ENCODE results near the gene UBE2O.

The UBE2O gene

GRCh38 chr17:76384987-76385891 is 67.7 kb downstream of the UBE2O start (continued):
- TF ChIP-seq ZNF239 (tag by site-specific recombination; IDR thresholded peaks at IDR 0.05) (no peak), REST (tag by site-specific recombination; IDR thresholded peaks at IDR 0.05) (no peak), ZNF354C (tag by site-specific recombination; IDR thresholded peaks at IDR 0.05; ENCODE audit: borderline replicate concordance, low read depth) (no peak), ZNF639 (tag by site-specific recombination; IDR thresholded peaks at IDR 0.05) (no peak), ZNF529 (tag by site-specific recombination; IDR thresholded peaks at IDR 0.05; ENCODE audit: insufficient replicate concordance) (no peak), ZNF2 (tag by site-specific recombination; IDR thresholded peaks at IDR 0.05) (no peak), ZNF146 (tag by site-specific recombination; IDR thresholded peaks at IDR 0.05) (no peak), ZNF169 (tag by site-specific recombination; IDR thresholded peaks at IDR 0.05) (no peak), CTCF (tag by site-specific recombination; IDR thresholded peaks at IDR 0.05) (no peak), ZNF548 (tag by site-specific recombination; IDR thresholded peaks at IDR 0.05) (no peak), ZNF549 (tag by site-specific recombination; IDR thresholded peaks at IDR 0.05) (no peak), ZNF221 (tag by site-specific recombination; IDR thresholded peaks at IDR 0.05; ENCODE audit: borderline replicate concordance) (no peak), KLF17 (tag by site-specific recombination; IDR thresholded peaks at IDR 0.05) (no peak), ZNF391 (tag by site-specific recombination; IDR thresholded peaks at IDR 0.05; ENCODE audit: borderline replicate concordance, low read depth) (no peak), ZBTB17 (tag by site-specific recombination; IDR thresholded peaks at IDR 0.05) (peak; percentile 62), ZNF76 (tag by site-specific recombination; IDR thresholded peaks at IDR 0.05; ENCODE audit: borderline replicate concordance, low read depth) (peak; percentile 40; the same call in 1 of the 2 replicates), PBX3 (CRISPR knock-in tag; IDR thresholded peaks at IDR 0.05) (no peak), IKZF3 (tag by site-specific recombination; IDR thresholded peaks at IDR 0.05) (no peak), ZNF211 (tag by site-specific recombination; IDR thresholded peaks at IDR 0.05; ENCODE audit: low read depth) (no peak), PRDM1 (tag by site-specific recombination; IDR thresholded peaks at IDR 0.05) (no peak), ZFP3 (tag by site-specific recombination; IDR thresholded peaks at IDR 0.05; ENCODE audit: low read depth) (no peak), ZNF133 (tag by site-specific recombination; IDR thresholded peaks at IDR 0.05) (no peak), ZNF629 (tag by site-specific recombination; IDR thresholded peaks at IDR 0.05) (0 out of 2 replicates have a peak, but pooled peaks have one; percentile 6), REPIN1 (tag by site-specific recombination; IDR thresholded peaks at IDR 0.05; ENCODE audit: low read depth) (no peak), BCL6B (tag by site-specific recombination; IDR thresholded peaks at IDR 0.05) (no peak), GFI1B (tag by site-specific recombination; IDR thresholded peaks at IDR 0.05) (no peak), ZFHX2 (tag by site-specific recombination; conservative IDR thresholded peaks at IDR 0.05) (no peak), ZBTB20 (tag by site-specific recombination; IDR thresholded peaks at IDR 0.05) (peak; percentile 98)
